HG02981 (cell line): Measurements from ENCODE around the gene NCOA7.
A peak's percentile ranks its signal among the peaks of the same experiment; 100 is the strongest.
"Not testable (repeated sequence)": the region's sequence is repeated elsewhere in the genome, so short reads cannot be mapped to it uniquely, and the experiment has no call there.

Experiments
- ATAC-seq: cut with Tn5 transposase; IDR thresholded peaks from one replicate; pipeline ENCODE4 v1.9.1; 2021; ENCODE audit warnings: mild to moderate bottlenecking, moderate library complexity; ENCODE audit not compliant: unreplicated experiment

NCOA7 gene

DNA sequence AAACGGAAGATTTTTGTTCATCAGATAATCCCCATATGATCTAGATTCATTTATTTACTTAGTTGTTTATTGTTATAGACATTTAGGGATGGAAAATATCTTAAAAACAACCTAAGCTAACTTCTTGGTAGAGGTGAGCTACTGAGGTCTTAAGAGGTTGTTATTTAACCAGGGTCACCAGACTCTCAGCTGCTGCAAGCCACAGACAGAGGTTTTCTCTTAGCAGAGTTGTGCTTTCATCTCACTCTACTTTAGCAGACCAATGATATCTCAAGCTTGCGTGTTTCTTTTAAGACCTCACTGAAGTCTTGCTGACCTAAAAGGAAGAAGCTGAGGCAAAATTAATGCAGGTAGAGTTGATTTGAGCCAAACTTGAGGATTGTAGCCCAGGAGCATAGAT, 43.6 kb downstream of the NCOA7 start:
- ATAC-seq, result peak; percentile 86

DNA sequence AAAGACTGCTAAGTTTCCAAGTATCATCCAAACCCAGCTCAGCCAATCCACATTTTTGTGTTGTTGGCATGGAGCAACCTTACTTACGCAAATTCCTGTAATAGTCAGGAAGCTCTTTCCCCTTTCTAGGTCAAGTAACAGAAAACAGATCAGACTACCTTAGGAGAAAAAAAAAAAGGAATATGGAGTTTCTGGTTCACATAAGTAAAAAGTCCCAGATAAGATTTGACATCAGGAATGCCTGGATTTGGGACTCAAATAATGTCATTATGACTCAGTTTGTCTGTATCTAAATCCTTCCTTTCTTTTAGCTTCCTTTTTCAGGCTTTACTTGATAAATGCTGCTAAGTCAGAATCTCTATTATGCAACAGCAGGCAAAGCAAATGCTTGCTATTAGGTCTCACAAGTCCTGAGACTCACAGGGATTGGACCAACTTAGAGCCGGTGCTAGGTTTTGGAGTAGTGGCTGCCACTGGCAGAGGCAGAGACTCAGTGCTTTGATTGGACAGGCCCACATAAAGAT, 44.5 kb downstream of the NCOA7 start:
- no peak for ATAC-seq

DNA sequence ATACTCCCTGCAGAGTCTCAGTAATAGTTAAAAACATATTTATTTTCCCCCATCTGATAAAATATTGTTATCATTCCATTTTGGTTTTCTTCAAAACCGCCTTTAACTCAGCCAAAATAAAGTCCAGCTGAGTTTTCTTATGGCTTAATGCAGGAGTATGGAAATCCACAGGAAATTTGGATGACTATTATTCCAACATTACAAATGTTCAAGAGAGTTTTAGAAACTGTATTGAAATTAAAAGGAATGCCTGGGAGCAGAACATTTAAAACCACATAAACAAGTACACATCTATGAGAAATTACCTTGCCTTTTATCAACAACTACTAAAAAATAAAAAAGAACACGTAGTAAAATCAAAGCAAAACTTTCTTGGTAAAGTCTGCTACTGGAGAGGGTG, 45.7 kb downstream of the NCOA7 start:
- ATAC-seq, result no peak

GRCh38 chr6:125839471-125839870, 48.7 kb downstream of the NCOA7 start:
- ATAC-seq, result no peak

GRCh38 chr6:125839879-125840278, 49.1 kb downstream of the NCOA7 start:
- no peak for ATAC-seq

DNA sequence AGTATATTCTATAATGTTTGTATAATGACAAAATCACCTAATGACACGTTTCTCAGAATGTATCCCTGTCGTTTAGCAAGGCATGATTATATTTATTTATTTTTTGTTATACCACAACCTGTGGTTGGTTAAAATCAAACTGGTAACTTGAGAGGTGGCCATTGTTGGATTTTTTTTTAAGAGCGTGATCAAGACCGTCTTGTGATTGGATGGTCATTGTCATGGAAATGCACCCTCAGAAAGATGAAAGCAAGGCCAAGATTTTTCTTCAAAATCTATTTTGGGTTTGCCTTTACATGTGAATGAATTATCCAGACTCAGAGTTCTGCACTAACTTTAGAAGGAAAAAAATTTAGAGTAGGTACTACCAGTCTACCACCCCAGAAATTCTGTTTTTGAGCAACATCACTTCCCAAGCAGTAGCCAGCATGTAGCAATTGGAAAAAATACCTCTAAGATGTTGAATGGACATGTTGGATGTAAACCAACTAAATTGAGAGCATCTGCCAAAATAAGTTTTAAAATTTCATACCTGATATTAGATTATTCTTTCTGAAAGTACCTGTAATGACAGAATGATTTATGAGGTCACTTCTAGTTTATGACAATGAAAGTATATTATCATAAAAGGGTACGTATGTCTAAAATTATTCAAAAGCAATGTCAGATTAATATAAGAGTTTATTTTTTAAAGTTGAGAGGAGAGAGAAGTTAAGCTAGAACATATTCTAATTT, 50.8 kb downstream of the NCOA7 start:
- ATAC-seq, result no peak

GRCh38 chr6:125842091-125842626, 51.4 kb downstream of the NCOA7 start:
- ATAC-seq, result no peak

DNA sequence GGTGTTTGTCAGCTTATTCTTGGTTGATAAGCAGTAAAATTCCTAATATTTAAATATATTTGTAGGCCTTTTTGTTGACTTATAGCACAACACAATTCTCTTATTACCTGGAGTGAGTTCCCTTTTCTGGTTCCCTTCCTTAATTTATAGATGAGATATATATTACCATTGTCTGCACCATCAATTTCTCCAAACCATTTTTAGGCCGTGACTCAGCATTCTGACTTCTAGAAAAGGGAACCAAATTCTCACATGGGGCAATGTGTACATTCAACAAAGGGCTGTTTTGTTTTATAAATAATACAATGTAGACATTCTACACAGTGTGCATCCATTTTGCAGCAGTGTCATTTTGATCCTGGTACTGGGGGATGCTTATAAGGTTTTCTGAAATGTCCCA, 52.8 kb downstream of the NCOA7 start:
- no peak for ATAC-seq

- ATAC-seq, result no peak
Measured at GRCh38 chr6:125844989-125845388, 54.2 kb downstream of the NCOA7 start.

GRCh38 chr6:125846292-125847024, 55.7 kb downstream of the NCOA7 start:
- ATAC-seq, result no peak

- ATAC-seq, result not testable (repeated sequence)
Measured at GRCh38 chr6:125848286-125848685, 57.5 kb downstream of the NCOA7 start.

GRCh38 chr6:125850361-125850760, 59.6 kb downstream of the NCOA7 start:
- no peak for ATAC-seq

DNA sequence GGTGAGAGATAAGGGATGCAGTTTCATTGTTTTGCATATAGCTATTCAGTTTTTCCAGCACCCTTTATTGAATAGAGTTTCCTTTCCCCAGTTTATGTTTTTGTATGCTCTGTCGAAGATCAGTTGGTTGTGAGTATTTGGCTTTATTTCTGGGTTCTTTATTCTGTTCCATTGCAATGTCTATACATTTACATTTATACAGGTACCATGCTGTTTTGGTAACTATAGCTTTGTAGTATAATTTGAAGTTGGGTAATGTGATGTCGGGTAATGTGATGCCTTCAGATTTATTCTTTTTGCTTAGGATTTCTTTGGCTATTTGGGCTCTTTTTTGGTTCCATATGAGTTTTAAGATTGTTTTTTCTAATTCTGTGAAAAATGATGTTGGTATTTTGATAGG, 61.8 kb downstream of the NCOA7 start:
- no peak for ATAC-seq

DNA sequence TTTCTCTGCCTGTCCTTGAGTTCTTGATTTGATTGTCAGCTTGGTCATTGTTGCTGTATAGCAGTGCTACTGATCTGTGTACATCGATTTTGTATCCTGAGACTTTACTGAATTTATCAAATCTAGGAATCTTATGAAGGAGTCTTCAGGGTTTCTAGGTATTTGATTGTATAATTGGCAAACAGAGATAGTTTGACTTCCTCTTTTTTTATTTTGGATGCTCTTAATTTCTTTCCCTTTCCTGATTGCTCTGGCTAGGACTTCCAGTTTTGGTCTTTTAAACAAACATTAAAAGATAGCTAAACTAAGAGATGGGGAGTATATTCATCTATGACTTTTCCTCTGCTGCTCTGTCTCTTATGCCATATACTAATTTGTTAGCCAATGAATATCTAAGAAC, 62.4 kb downstream of the NCOA7 start:
- no peak for ATAC-seq

DNA sequence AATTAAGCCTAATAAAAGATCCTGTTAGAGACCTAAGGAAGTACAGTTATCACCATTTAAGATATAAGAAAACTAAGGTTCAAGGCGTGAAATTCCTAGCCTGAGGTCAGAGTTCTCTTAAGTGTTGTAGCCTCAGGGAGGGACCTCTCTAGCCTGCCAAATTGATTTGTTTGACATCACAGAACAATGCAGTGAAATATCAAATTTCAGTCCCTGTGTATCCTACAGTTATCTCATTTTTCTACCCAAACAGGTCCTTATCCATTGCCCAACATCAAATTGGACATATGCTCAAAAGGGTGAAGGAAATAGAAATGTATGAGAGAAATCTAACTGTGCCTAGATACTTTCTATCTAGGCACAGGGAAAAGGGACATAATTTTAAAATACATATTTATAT, 63.0 kb downstream of the NCOA7 start:
- ATAC-seq, result no peak

DNA sequence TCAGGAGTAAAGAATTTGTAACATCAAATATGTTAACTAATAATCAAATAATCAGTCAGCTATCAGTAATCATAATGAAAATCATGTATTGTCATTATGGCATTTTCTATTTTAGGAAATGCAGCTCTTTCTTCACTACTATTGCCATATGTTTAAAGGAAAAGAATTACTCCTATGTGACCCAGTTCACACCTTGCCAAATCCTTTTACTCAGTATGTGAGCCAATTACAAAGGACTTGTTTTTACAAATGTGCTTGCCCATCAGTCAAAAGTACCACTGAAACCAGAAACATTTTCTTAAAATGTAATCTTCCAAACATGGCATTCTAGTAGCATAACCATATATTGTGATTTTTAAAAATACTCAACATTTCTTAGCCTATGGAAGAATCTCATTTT, 63.6 kb downstream of the NCOA7 start:
- no peak for ATAC-seq

DNA sequence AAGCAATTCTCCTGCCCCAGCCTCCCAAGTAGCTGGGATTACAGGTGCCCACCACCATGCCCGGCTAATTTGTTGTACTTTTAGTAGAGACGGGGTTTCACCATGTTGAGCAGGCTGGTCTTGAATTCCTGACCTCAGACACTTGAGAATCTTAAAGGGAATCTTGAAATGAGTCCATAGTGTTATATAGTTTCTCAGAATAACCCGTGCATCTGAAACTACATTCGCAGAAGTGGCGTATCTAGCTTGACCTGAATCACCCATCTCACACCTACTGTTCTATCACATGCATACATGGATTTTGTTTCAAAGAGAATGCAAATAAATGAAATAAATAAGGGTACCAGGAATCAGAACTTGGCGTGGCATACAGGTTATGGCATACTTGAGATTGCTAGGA, 65.0 kb downstream of the NCOA7 start:
- ATAC-seq, result no peak

DNA sequence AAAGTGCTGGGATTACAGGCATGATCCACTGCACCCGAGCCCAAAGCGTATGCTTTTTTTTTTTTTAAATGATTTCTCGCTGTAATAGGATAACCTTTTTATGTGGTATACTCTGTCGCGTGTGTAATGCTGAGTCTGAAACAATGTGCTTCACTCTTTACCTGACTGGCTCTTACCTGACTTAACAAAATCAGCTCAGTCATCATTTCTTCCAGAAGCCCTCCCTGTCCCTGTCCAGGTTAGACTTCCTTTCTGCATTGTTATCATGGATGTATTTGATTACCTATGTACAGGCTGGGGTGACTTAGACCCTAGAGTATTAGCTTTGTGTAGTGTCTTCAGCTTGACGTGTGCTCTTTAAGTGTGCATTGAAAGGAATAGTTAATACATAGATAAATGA, 67.1 kb downstream of the NCOA7 start:
- ATAC-seq, result no peak

DNA sequence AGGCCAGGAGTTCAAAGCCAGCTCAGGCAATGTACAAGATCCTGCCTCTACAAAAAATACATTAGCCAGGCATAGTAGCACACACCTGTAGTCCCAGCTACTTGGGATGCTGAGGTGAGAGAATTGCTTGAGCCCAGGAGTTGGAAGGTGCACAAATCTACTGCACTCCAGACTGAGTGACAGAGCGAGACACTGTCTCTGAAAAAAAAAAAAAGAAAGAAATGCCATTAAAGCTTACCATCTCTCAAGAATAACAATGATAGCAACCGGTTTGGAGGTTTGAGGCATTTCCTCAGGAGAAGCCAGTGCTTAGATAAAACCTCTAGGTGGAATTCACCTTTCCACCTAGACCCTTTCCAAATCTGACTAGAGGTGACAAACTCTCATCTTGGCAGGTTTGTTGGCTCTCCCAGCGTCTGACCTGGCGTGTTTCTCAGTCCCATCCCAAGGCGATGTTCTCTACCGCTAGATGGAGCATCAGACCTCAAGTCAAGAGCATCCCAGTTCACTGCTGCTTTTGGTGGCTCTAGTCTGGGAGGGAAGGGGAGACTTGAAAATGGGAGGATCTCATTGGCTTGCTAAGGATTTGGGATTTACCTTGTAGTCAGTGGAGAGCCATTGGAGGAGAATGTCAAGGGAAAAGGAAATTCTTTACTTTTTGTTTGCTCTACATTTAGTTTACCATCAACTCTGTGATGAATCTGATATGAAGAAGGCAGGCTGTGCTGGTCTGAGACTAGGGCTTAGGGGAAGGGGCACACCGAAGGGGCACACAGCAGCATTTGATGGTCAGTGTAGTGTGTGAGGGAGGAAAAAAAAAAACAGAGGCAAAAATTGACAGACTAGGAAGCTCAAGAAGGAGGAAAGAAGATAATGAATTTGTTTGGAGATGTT, 67.9 kb downstream of the NCOA7 start:
- no peak for ATAC-seq

GRCh38 chr6:125859727-125860126, 69.0 kb downstream of the NCOA7 start:
- ATAC-seq, result no peak

- ATAC-seq, result no peak
Measured at GRCh38 chr6:125863023-125863422, 72.3 kb downstream of the NCOA7 start.
